Neuronal stem cell (in vitro differentiated cells): ENCODE results near the gene TEKT3.

Source experiments
- DNase-seq: peaks from one replicate; pipeline ENCODE4 v3.0.0-alpha.2; 2013; ENCODE audit warnings: low spot score
- H2AFZ ChIP-seq: one replicate; pipeline ENCODE4 v1.6.1; 2013; ENCODE audit warnings: mild to moderate bottlenecking, low read length, inconsistent platforms
- H2AK5ac ChIP-seq: 2 replicates; pipeline ENCODE4 v1.6.1; 2013; ENCODE audit warnings: low read depth, mild to moderate bottlenecking, inconsistent platforms, low read length, moderate library complexity, mixed read lengths
- H2BK120ac ChIP-seq: 2 replicates; pipeline ENCODE4 v1.6.1; 2013; ENCODE audit warnings: low read depth, mild to moderate bottlenecking, inconsistent platforms, low read length, moderate library complexity, mixed read lengths
- H2BK12ac ChIP-seq: one replicate; pipeline ENCODE4 v1.6.1; 2013; ENCODE audit warnings: low read length, inconsistent platforms
- H2BK15ac ChIP-seq: 2 replicates; pipeline ENCODE4 v1.6.1; 2013; ENCODE audit warnings: mild to moderate bottlenecking, low read length, inconsistent platforms, mixed read lengths
- H2BK5ac ChIP-seq: one replicate; pipeline ENCODE4 v1.6.1; 2013; ENCODE audit warnings: inconsistent platforms, mild to moderate bottlenecking, low read length, moderate library complexity
- H3K14ac ChIP-seq: one replicate; pipeline ENCODE4 v1.6.1; 2013; ENCODE audit warnings: low read length, inconsistent platforms
- H3K18ac ChIP-seq: 2 replicates; pipeline ENCODE4 v1.6.1; 2013; ENCODE audit warnings: low read length, inconsistent platforms
- H3K23ac ChIP-seq: 2 replicates; pipeline ENCODE4 v1.6.1; 2013; ENCODE audit warnings: low read depth, mild to moderate bottlenecking, mixed read lengths, low read length, inconsistent platforms; ENCODE audit not compliant: poor library complexity
- H3K27ac ChIP-seq: replicated peaks from 3 replicates; pipeline ENCODE4 v1.5.1; 2013; ENCODE audit warnings: low read length, inconsistent platforms
- H3K27me3 ChIP-seq, 3 experiments: 2 replicates each; pipeline ENCODE4 v1.6.1; 2013; ENCODE audit warnings: low read length in 3 of 3, mild to moderate bottlenecking in 2 of 3, inconsistent platforms in 1 of 3, low read depth in 1 of 3, mixed read lengths in 1 of 3, moderate library complexity in 1 of 3; ENCODE audit not compliant: control insufficient read depth in 3 of 3, insufficient read depth in 3 of 3
- H3K36me3 ChIP-seq, 2 donors: replicated peaks in 1 of 2; 2 replicates each; pipeline ENCODE4 v1.6.1; 2013; ENCODE audit warnings: low read length in 2 of 2; ENCODE audit not compliant: control insufficient read depth in 2 of 2, insufficient read depth in 2 of 2
- H3K4ac ChIP-seq: 2 replicates; pipeline ENCODE4 v1.6.1; 2013; ENCODE audit warnings: inconsistent platforms, mild to moderate bottlenecking, low read length, moderate library complexity
- H3K4me1 ChIP-seq, 2 donors: 1 replicate in 1 of 2; 2 replicates in 1 of 2; pipeline ENCODE4 v1.6.1; 2013; ENCODE audit warnings: low read length in 2 of 2, low read depth in 1 of 2; ENCODE audit not compliant: control insufficient read depth in 2 of 2, insufficient read depth in 1 of 2
- H3K4me2 ChIP-seq: one replicate; pipeline ENCODE4 v1.6.1; 2013; ENCODE audit warnings: mild to moderate bottlenecking, low read length, inconsistent platforms; ENCODE audit not compliant: insufficient read depth, poor library complexity, severe bottlenecking
- H3K4me3 ChIP-seq, 2 donors: 2 replicates each; pipeline ENCODE4 v1.5.1; 2013; ENCODE audit warnings: low read length in 2 of 2, mild to moderate bottlenecking in 2 of 2, inconsistent platforms in 1 of 2, moderate library complexity in 1 of 2
- H3K79me1 ChIP-seq: one replicate; pipeline ENCODE4 v1.6.1; 2013; ENCODE audit warnings: low read depth, mild to moderate bottlenecking, inconsistent platforms, low read length, moderate library complexity
- H3K9ac ChIP-seq: one replicate; pipeline ENCODE4 v1.6.1; 2013; ENCODE audit warnings: mild to moderate bottlenecking, low read depth, low read length, inconsistent platforms; ENCODE audit not compliant: poor library complexity
- H3K9me3 ChIP-seq, 2 donors: replicated peaks in 1 of 2; 2 replicates each; pipeline versions ENCODE3 to v1.6.1; 2013; ENCODE audit warnings: low read length in 2 of 2, mild to moderate bottlenecking in 2 of 2, inconsistent platforms in 1 of 2, low read depth in 1 of 2, mixed read lengths in 1 of 2, moderate library complexity in 1 of 2; ENCODE audit not compliant: control insufficient read depth in 2 of 2, insufficient read depth in 1 of 2
- H4K8ac ChIP-seq: one replicate; pipeline ENCODE4 v1.6.1; 2013; ENCODE audit warnings: low read depth, mild to moderate bottlenecking, inconsistent platforms, low read length, moderate library complexity
- H4K91ac ChIP-seq: one replicate; pipeline ENCODE4 v1.6.1; 2013; ENCODE audit warnings: low read length, low read depth, mild to moderate bottlenecking, inconsistent platforms; ENCODE audit not compliant: poor library complexity
- WGBS, 2 donors: extraction: QIAGEN DNeasy Blood & Tissue Kit; methylation state at CpG; one replicate each; pipeline ENCODE4 v1.1.7; 2013; ENCODE audit warnings: missing lambda C conversion rate in 2 of 2, mixed read lengths in 1 of 2; ENCODE audit not compliant: insufficient read length in 2 of 2, insufficient replicate concordance in 1 of 2; ENCODE audit errors: extremely low coverage in 2 of 2; 5-methylcytosine and 5-hydroxymethylcytosine counted together

Gene TEKT3

DNA sequence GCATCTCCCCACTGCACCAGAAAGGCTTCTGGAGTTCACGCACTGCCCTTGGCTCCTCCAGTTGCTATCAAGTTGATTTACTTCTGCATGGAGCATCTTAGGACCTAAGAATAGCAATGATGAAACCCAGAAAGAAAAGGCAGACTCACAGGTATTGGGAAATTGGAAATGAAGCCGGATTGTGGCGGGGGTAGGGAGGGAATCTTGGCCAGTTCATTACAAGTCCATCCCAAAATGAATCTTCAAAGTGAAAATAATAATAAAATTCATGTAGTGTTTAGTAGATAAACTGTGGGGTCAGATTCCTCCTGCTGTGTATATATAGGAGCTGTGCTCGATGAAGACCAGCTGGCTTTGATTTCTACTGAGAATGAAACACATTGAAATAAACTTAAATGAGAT, 33.7 kb downstream of the TEKT3 start:
- H4K8ac ChIP-seq = no peak overlapping the region
- no peaks in the 10 kb centered on the region for H3K36me3 ChIP-seq
- H3K4me3 ChIP-seq = no peak overlapping the region
- DNase-seq = no peak
- peaks cover 0 to 9% (median 2%) of the 10 kb centered on the region in 3 experiments for H3K27me3 ChIP-seq
- no peaks in the 10 kb centered on the region for H3K79me1 ChIP-seq
- H2AK5ac ChIP-seq = no peak overlapping the region
- H3K9me3 ChIP-seq = no peaks in the 10 kb centered on the region
- H3K14ac ChIP-seq = no peak overlapping the region
- H4K91ac ChIP-seq = no peak overlapping the region
- no peak overlapping the region for H2BK120ac ChIP-seq
- no peak overlapping the region for H3K23ac ChIP-seq
- no peak overlapping the region for H3K18ac ChIP-seq
- no peak overlapping the region for H2BK5ac ChIP-seq
- H3K4ac ChIP-seq = no peak overlapping the region
- H3K4me2 ChIP-seq = no peak overlapping the region
- no peak overlapping the region for H3K9ac ChIP-seq
- H3K4me1 ChIP-seq = peaks cover 0 to 2% of the 10 kb centered on the region in 2 donors
- no peak overlapping the region for H2BK15ac ChIP-seq
- no peak overlapping the region for H3K27ac ChIP-seq
- H2BK12ac ChIP-seq = no peak overlapping the region
- no CpG with 5 or more reads among the region's 4 CpGs for WGBS, 2 donors
- H2AFZ ChIP-seq = no peak overlapping the region

DNA sequence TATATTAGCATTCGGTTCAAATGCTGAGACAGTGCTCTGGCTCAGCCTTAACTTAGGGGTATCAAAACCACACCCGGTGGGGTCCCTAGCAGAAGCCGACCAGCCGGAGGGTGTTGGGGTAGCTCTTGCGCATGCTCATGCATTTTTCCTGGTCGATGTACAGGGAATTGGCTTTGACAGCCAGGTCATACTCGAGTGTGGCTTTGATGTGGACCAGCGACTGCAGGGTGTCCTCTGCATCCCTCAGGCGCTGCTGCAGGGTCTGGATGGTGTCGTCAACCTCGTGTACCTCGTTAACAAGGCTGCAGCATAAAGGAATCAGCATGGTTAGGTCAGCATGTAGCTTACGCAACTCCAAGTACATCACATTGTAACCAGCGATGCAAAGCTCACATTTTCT, 37.5 kb downstream of the TEKT3 start:
- no peak overlapping the region for H2BK15ac ChIP-seq
- H3K4me3 ChIP-seq = no peak overlapping the region
- H2BK5ac ChIP-seq = no peak overlapping the region
- no peak overlapping the region for H3K4me2 ChIP-seq
- H3K27me3 ChIP-seq = peaks cover 0 to 6% (median 2%) of the 10 kb centered on the region in 3 experiments
- H3K36me3 ChIP-seq = no peaks in the 10 kb centered on the region
- no peak overlapping the region for H2BK120ac ChIP-seq
- H3K18ac ChIP-seq = peak overlapping the region; percentile 18
- H2BK12ac ChIP-seq = no peak overlapping the region
- H3K9me3 ChIP-seq = peaks cover 0 to 5% of the 10 kb centered on the region in 2 donors
- H4K8ac ChIP-seq = no peak overlapping the region
- no peak overlapping the region for H3K9ac ChIP-seq
- no peak overlapping the region for H3K4ac ChIP-seq
- peak overlapping the region; percentile 41 for H2AK5ac ChIP-seq
- H3K4me1 ChIP-seq = peaks cover 0 to 3% of the 10 kb centered on the region in 2 donors
- no peaks in the 10 kb centered on the region for H3K79me1 ChIP-seq
- H3K14ac ChIP-seq = peak overlapping the region; percentile 14
- no peak overlapping the region for H4K91ac ChIP-seq
- no peak overlapping the region for H3K27ac ChIP-seq
- H3K23ac ChIP-seq = peak overlapping the region; percentile 87
- WGBS, 2 donors = no CpG with 5 or more reads among the region's 14 CpGs
- H2AFZ ChIP-seq = no peak overlapping the region
- DNase-seq = no peak

DNA sequence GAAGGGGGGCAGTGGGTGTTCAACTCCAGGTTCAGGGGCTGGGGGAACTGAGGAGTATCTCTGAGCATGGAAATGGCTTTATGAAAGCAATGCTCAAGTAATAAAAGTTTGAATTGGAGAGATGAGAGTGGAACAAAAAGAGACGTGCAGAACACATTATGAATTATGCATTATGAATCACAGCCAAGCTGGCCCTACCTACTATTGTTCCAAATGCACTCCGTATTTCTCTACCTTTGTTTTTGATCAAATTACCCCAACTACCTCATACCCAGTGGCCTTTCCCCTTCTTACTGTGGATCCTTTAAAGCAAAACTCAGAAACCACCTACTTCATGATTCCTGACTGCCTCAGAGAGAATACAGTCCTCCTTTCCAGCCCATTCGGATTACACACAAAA, 38.1 kb downstream of the TEKT3 start:
- Histone ChIP-seq H2BK5ac (no peak overlapping the region), H3K9ac (no peak overlapping the region), H3K14ac (no peak overlapping the region), H2AK5ac (no peak overlapping the region), H3K79me1 (no peaks in the 10 kb centered on the region), H3K36me3 (no peaks in the 10 kb centered on the region), H3K4me2 (no peak overlapping the region), H3K18ac (no peak overlapping the region), H2BK15ac (no peak overlapping the region), H2BK12ac (no peak overlapping the region), H3K4me1 (peaks cover 0 to 3% of the 10 kb centered on the region in 2 donors), H3K27me3 (peaks cover 0 to 3% (median 2%) of the 10 kb centered on the region in 3 experiments), H3K27ac (no peak overlapping the region), H4K91ac (no peak overlapping the region), H3K23ac (no peak overlapping the region), H3K9me3 (peaks cover 0 to 5% of the 10 kb centered on the region in 2 donors), H4K8ac (no peak overlapping the region), H2BK120ac (no peak overlapping the region), H3K4me3 (no peak overlapping the region), H2AFZ (no peak overlapping the region), H3K4ac (no peak overlapping the region)
- WGBS, 2 donors = no CpG with 5 or more reads among the region's 3 CpGs
- no peak for DNase-seq

DNA sequence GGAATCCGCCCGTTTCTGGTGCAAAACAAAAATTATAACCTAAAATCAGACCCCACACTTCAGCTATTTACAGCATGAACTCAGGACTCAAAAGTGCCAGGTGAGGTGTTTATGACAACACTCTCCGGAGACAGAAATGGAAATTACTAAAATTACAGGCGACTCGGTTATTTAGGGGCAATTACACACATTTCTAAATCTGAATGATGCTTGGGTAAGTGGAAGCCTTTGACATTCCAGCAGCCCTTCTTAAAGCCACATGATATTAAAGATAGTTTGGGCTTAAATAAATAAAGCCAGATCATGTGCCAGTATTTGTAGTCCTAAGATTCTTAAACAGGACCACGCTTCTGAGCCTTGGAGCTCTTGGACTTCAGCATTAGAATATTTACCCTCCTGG, 39.6 kb downstream of the TEKT3 start:
- H3K9ac ChIP-seq = no peak overlapping the region
- H3K18ac ChIP-seq = peak overlapping the region; percentile 61
- no CpG with 5 or more reads among the region's 6 CpGs for WGBS, 2 donors

More for the DNA sequence above, 39.6 kb downstream of the TEKT3 start:
- peaks cover 0 to 3% of the 10 kb centered on the region in 2 donors for H3K4me1 ChIP-seq
- H3K4me3 ChIP-seq = no peak overlapping the region
- DNase-seq = no peak
- no peak overlapping the region for H4K8ac ChIP-seq
- no peak overlapping the region for H2BK5ac ChIP-seq
- H2AFZ ChIP-seq = no peak overlapping the region
- no peak overlapping the region for H2BK15ac ChIP-seq
- no peak overlapping the region for H3K4me2 ChIP-seq
- H3K79me1 ChIP-seq = no peaks in the 10 kb centered on the region
- peaks cover 0 to 3% (median 2%) of the 10 kb centered on the region in 3 experiments for H3K27me3 ChIP-seq
- H3K23ac ChIP-seq = no peak overlapping the region
- H2BK12ac ChIP-seq = no peak overlapping the region
- H3K4ac ChIP-seq = peak overlapping the region; percentile 10
- peaks cover 0 to 5% of the 10 kb centered on the region in 2 donors for H3K9me3 ChIP-seq
- H4K91ac ChIP-seq = no peak overlapping the region
- no peak overlapping the region for H2AK5ac ChIP-seq
- no peak overlapping the region for H3K27ac ChIP-seq
- H2BK120ac ChIP-seq = no peak overlapping the region
- H3K14ac ChIP-seq = no peak overlapping the region
- H3K36me3 ChIP-seq = no peaks in the 10 kb centered on the region
